Hematopoietic multipotent progenitor cell (in vitro differentiated cells): Measurements from ENCODE around the gene PNLIPRP2. TPM values are rescaled to one million over a fixed set of nuclear protein-coding genes. Genes with fewer than 3 reads are reported as not detected.

Source experiments
- DNase-seq, 3 donors: peaks; one replicate each; pipeline ENCODE4 v3.0.0-alpha.2; 2011 to 2015; ENCODE audit warnings: low read depth in 2 of 3, low spot score in 2 of 3
- total RNA-seq: library from RNA; depleted of rRNA; stranded (reverse); fragments of >200 nt; gene quantifications from one replicate; pipeline ENCODE4 v1.2.3, GENCODE V29; 2012

Gene PNLIPRP2
- total RNA-seq, result not detected

- no peak for DNase-seq
Measured at GRCh38 chr10:116620423-116621400, at the start of gene PNLIPRP2. PNLIPRP2 (plus strand) TSS chr10:116620953.

- DNase-seq, result no peak
Measured at GRCh38 chr10:116574797-116575196, 46.0 kb upstream of the PNLIPRP2 start.

GRCh38 chr10:116587878-116588591 is 32.7 kb upstream of the PNLIPRP2 start:
- DNase-seq, result no peak

GRCh38 chr10:116588995-116589394 is 31.8 kb upstream of the PNLIPRP2 start:
- no peak for DNase-seq

GRCh38 chr10:116589926-116590325 is 30.8 kb upstream of the PNLIPRP2 start:
- no peak for DNase-seq

GRCh38 chr10:116590590-116591444 is 29.9 kb upstream of the PNLIPRP2 start, which contains the start of gene PNLIPRP1:
PNLIPRP1 (plus strand) TSS chr10:116590959; CDS start chr10:116591130, 171 bp downstream.
- DNase-seq, result no peak

GRCh38 chr10:116593139-116593740 is 27.5 kb upstream of the PNLIPRP2 start:
- no peak for DNase-seq

GRCh38 chr10:116594525-116595035 is 26.2 kb upstream of the PNLIPRP2 start:
- no peak for DNase-seq

GRCh38 chr10:116596062-116596461 is 24.7 kb upstream of the PNLIPRP2 start:
- no peak for DNase-seq

- DNase-seq, result no peak
Measured at GRCh38 chr10:116597543-116597942, 23.2 kb upstream of the PNLIPRP2 start.

GRCh38 chr10:116598329-116598728 is 22.4 kb upstream of the PNLIPRP2 start:
- no peak for DNase-seq

- DNase-seq, result no peak
Measured at GRCh38 chr10:116599991-116600390, 20.8 kb upstream of the PNLIPRP2 start.

- no peak for DNase-seq
Measured at GRCh38 chr10:116602648-116603400, 17.9 kb upstream of the PNLIPRP2 start.

GRCh38 chr10:116606061-116606483 is 14.7 kb upstream of the PNLIPRP2 start:
- no peak for DNase-seq

- no peak for DNase-seq
Measured at GRCh38 chr10:116607336-116607735, 13.4 kb upstream of the PNLIPRP2 start.

GRCh38 chr10:116608686-116609594 is 11.8 kb upstream of the PNLIPRP2 start:
- peak in 1 of 3 donors; percentile 8 for DNase-seq

- no peak for DNase-seq
Measured at GRCh38 chr10:116610443-116611152, 10.2 kb upstream of the PNLIPRP2 start.

- no peak for DNase-seq
Measured at GRCh38 chr10:116611153-116611545, 9.6 kb upstream of the PNLIPRP2 start.
